GM19025 (cell line): ENCODE results near the gene PDCD1.

Experiments
- ATAC-seq: cut with Tn5 transposase; IDR thresholded peaks from one replicate; pipeline ENCODE4 v1.9.1; 2021; ENCODE audit warnings: mild to moderate bottlenecking, low read depth, moderate library complexity; ENCODE audit not compliant: unreplicated experiment

The PDCD1 gene

GRCh38 chr2:241866790-241867645, 8.3 kb upstream of the PDCD1 start:
- no peak for ATAC-seq

GRCh38 chr2:241865957-241866789, 7.5 kb upstream of the PDCD1 start:
- no peak for ATAC-seq

- ATAC-seq = no peak
These were observed 6.8 kb upstream of the PDCD1 start for GRCh38 chr2:241865416-241865956.

- ATAC-seq = no peak
These were observed 6.1 kb upstream of the PDCD1 start for GRCh38 chr2:241864850-241865213.

GRCh38 chr2:241864168-241864849, 5.6 kb upstream of the PDCD1 start:
- ATAC-seq = no peak

GRCh38 chr2:241863536-241863954, 4.9 kb upstream of the PDCD1 start:
- no peak for ATAC-seq

GRCh38 chr2:241862775-241863535, 4.3 kb upstream of the PDCD1 start:
- ATAC-seq = no peak

GRCh38 chr2:241862093-241862492, 3.4 kb upstream of the PDCD1 start:
- ATAC-seq = no peak

- ATAC-seq = no peak
These were observed 2.6 kb upstream of the PDCD1 start for GRCh38 chr2:241861264-241861663.

- ATAC-seq = no peak
These were observed 1.7 kb upstream of the PDCD1 start for GRCh38 chr2:241860184-241861078.

GRCh38 chr2:241859436-241860183, 916 bp upstream of the PDCD1 start:
- no peak for ATAC-seq

GRCh38 chr2:241859017-241859435, 332 bp upstream of the PDCD1 start:
- peak; percentile 20 for ATAC-seq

- no peak for ATAC-seq
These were observed 1.0 kb downstream of the PDCD1 start for GRCh38 chr2:241857572-241858121.

- ATAC-seq = no peak
These were observed 1.6 kb downstream of the PDCD1 start for GRCh38 chr2:241857041-241857541.

- no peak for ATAC-seq
These were observed 2.7 kb downstream of the PDCD1 start for GRCh38 chr2:241855888-241856422.

- no peak for ATAC-seq
These were observed 3.3 kb downstream of the PDCD1 start for GRCh38 chr2:241855245-241855887.
